Mammary epithelial cell (primary cell): ENCODE data around the gene AQP6.

Experiments
- CTCF ChIP-seq, 2 donors: IDR thresholded peaks in 1 of 2; conservative IDR thresholded peaks in 1 of 2; 2 replicates each; pipeline ENCODE4 v1.5.1; 2011 to 2012; ENCODE audit warnings: inconsistent platforms in 2 of 2, low read length in 2 of 2, mild to moderate bottlenecking in 2 of 2, control low read depth in 1 of 2, low read depth in 1 of 2; ENCODE audit not compliant: insufficient read depth in 1 of 2; ENCODE audit errors: extremely low read depth in 1 of 2
- EZH2 ChIP-seq: IDR thresholded peaks from 2 replicates; pipeline ENCODE4 v1.6.1; 2012; ENCODE audit warnings: low read length, inconsistent platforms, borderline replicate concordance

- TF ChIP-seq CTCF (conservative IDR thresholded peaks at IDR 0.05 in 1 of 2, IDR thresholded peaks at IDR 0.05 in 1 of 2; ENCODE audit: extremely low read depth in 1 of 2, insufficient read depth in 1 of 2, low read depth in 1 of 2, low read length in 2 of 2) (no peak), EZH2 (no peak)
Measured at GRCh38 chr12:49925433-49926204, 47.1 kb upstream of the AQP6 start.
